HEK293T (cell line): Measurements from ENCODE around the gene ADAM22.

Experiments used
- CTCF ChIA-PET: fragments of 350-600 bp; formaldehyde crosslinking; extraction: SDS; loops from one replicate; lab custom pipeline; 2021; ENCODE audit warnings: antibody characterized with exemption, inconsistent platforms; lab: Yijun Ruan, JAX
- POLR2A ChIA-PET: fragments of 350-600 bp; formaldehyde crosslinking; extraction: SDS; loops from one replicate; lab custom pipeline; 2020; ENCODE audit warnings: antibody characterized with exemption, inconsistent platforms; lab: Yijun Ruan, JAX
- DNase-seq: peaks from one replicate; pipeline ENCODE4 v3.0.0; 2012; ENCODE audit warnings: mixed read lengths; ENCODE audit errors: extremely low spot score
- ARNT ChIP-seq: fragments of 450-650 bp; IDR thresholded peaks from 2 replicates; pipeline ENCODE4 v1.6.1; 2017; ENCODE audit warnings: mild to moderate bottlenecking
- BHLHE40 ChIP-seq: fragments of 450-650 bp; IDR thresholded peaks from 2 replicates; pipeline ENCODE4 v1.6.1; 2016; ENCODE audit warnings: mild to moderate bottlenecking, moderate library complexity, borderline replicate concordance
- CTBP1 ChIP-seq: fragments of 450-650 bp; IDR thresholded peaks from 2 replicates; pipeline ENCODE4 v1.6.1; 2016; ENCODE audit warnings: borderline replicate concordance
- ELF4 ChIP-seq: fragments of 450-650 bp; IDR thresholded peaks from 2 replicates; pipeline ENCODE4 v1.6.1; 2017; ENCODE audit warnings: antibody characterized with exemption
- FOXA1 ChIP-seq: fragments of 450-650 bp; IDR thresholded peaks from 2 replicates; pipeline ENCODE4 v1.6.1; 2016; ENCODE audit warnings: mild to moderate bottlenecking
- FOXK2 ChIP-seq: fragments of 450-650 bp; IDR thresholded peaks from 2 replicates; pipeline ENCODE4 v1.6.1; 2016; ENCODE audit warnings: mild to moderate bottlenecking
- FOXM1 ChIP-seq: fragments of 450-650 bp; IDR thresholded peaks from 2 replicates; pipeline ENCODE4 v1.6.1; 2017; ENCODE audit warnings: mild to moderate bottlenecking, borderline replicate concordance
- HDGF ChIP-seq: fragments of 450-650 bp; IDR thresholded peaks from 2 replicates; pipeline ENCODE4 v1.6.1; 2017; ENCODE audit warnings: antibody characterized with exemption, borderline replicate concordance
- L3MBTL2 ChIP-seq: fragments of 450-650 bp; conservative IDR thresholded peaks from 2 replicates; pipeline ENCODE4 v1.6.1; 2016; ENCODE audit warnings: mild to moderate bottlenecking
- LEF1 ChIP-seq: fragments of 450-650 bp; IDR thresholded peaks from 2 replicates; pipeline ENCODE4 v1.6.1; 2017; ENCODE audit warnings: mild to moderate bottlenecking, borderline replicate concordance
- NFRKB ChIP-seq: fragments of 450-650 bp; IDR thresholded peaks from 2 replicates; pipeline ENCODE4 v1.6.1; 2016; ENCODE audit warnings: mild to moderate bottlenecking, moderate library complexity
- PKNOX1 ChIP-seq: fragments of 450-650 bp; IDR thresholded peaks from 2 replicates; pipeline ENCODE4 v1.6.1; 2016
- SP1 ChIP-seq: fragments of 450-650 bp; IDR thresholded peaks from 2 replicates; pipeline ENCODE4 v1.6.1; 2017
- SUZ12 ChIP-seq: fragments of 450-650 bp; IDR thresholded peaks from 2 replicates; pipeline ENCODE4 v1.6.1; 2016; ENCODE audit warnings: mild to moderate bottlenecking
- TARDBP ChIP-seq: fragments of 450-650 bp; IDR thresholded peaks from 2 replicates; pipeline ENCODE4 v1.6.1; 2016
- ZNF384 ChIP-seq: fragments of 450-650 bp; IDR thresholded peaks from 2 replicates; pipeline ENCODE4 v1.6.1; 2016

ADAM22 gene

GRCh38 chr7:88044069-88044468 lies 110.0 kb downstream of the ADAM22 start:
- ChIA-PET POLR2A (no interaction called here), CTCF (no interaction called here)
- TF ChIP-seq FOXA1, result no peak
- no peak for TF ChIP-seq BHLHE40
- no peak for TF ChIP-seq NFRKB
- TF ChIP-seq SUZ12, result no peak
- no peak for TF ChIP-seq ZNF384
- TF ChIP-seq PKNOX1, result no peak
- TF ChIP-seq ELF4, result no peak
- no peak for TF ChIP-seq CTBP1
- no peak for TF ChIP-seq L3MBTL2
- TF ChIP-seq HDGF, result no peak
- TF ChIP-seq LEF1, result no peak
- no peak for TF ChIP-seq TARDBP
- no peak for TF ChIP-seq FOXM1
- TF ChIP-seq ARNT, result no peak
- no peak for TF ChIP-seq SP1
- TF ChIP-seq FOXK2, result no peak

GRCh38 chr7:88046839-88047573 lies 113.0 kb downstream of the ADAM22 start:
- POLR2A ChIA-PET, result no interaction called here

More at GRCh38 chr7:88044069-88044468, 110.0 kb downstream of the ADAM22 start:
- no peak for DNase-seq

GRCh38 chr7:88057655-88058054 lies 123.6 kb downstream of the ADAM22 start:
- ChIA-PET POLR2A (no interaction called here), CTCF (no interaction called here)

More at GRCh38 chr7:88046839-88047573, 113.0 kb downstream of the ADAM22 start:
- CTCF ChIA-PET, result no interaction called here
- DNase-seq, result no peak
- TF ChIP-seq SUZ12, result no peak
- TF ChIP-seq ARNT, result no peak
- TF ChIP-seq LEF1, result no peak
- TF ChIP-seq FOXM1, result no peak
- no peak for TF ChIP-seq FOXK2
- no peak for TF ChIP-seq L3MBTL2
- TF ChIP-seq ZNF384, result no peak
- TF ChIP-seq TARDBP, result no peak

GRCh38 chr7:88062238-88062637 lies 128.2 kb downstream of the ADAM22 start:
- POLR2A ChIA-PET, result no interaction called here
- CTCF ChIA-PET, result no interaction called here
- DNase-seq, result no peak
- TF ChIP-seq SUZ12 (no peak), FOXK2 (no peak), FOXM1 (no peak), TARDBP (no peak), PKNOX1 (no peak), SP1 (no peak), ARNT (no peak), LEF1 (no peak)

More at GRCh38 chr7:88057655-88058054, 123.6 kb downstream of the ADAM22 start:
- DNase-seq, result no peak
- no peak for TF ChIP-seq ARNT
- TF ChIP-seq FOXM1, result no peak
- TF ChIP-seq SUZ12, result no peak
- no peak for TF ChIP-seq TARDBP
- no peak for TF ChIP-seq FOXK2
- TF ChIP-seq L3MBTL2, result no peak
- no peak for TF ChIP-seq LEF1
- no peak for TF ChIP-seq ZNF384
- no peak for TF ChIP-seq CTBP1
- no peak for TF ChIP-seq BHLHE40
- TF ChIP-seq HDGF, result no peak
- TF ChIP-seq FOXA1, result no peak
- no peak for TF ChIP-seq SP1
- TF ChIP-seq ELF4, result no peak
- no peak for TF ChIP-seq NFRKB

GRCh38 chr7:88069093-88069492 lies 135.0 kb downstream of the ADAM22 start:
- no peak for DNase-seq
- CTCF ChIA-PET, result no interaction called here
- TF ChIP-seq FOXA1 (no peak), TARDBP (no peak), ELF4 (no peak), HDGF (no peak), SP1 (no peak), ARNT (no peak), CTBP1 (no peak), LEF1 (no peak), SUZ12 (no peak), NFRKB (no peak), L3MBTL2 (no peak), FOXM1 (no peak)
- POLR2A ChIA-PET, result no interaction called here

GRCh38 chr7:88071994-88072714 lies 138.1 kb downstream of the ADAM22 start:
- no peak for TF ChIP-seq FOXA1
- no peak for TF ChIP-seq HDGF
- POLR2A ChIA-PET, result no interaction called here
- no peak for DNase-seq
- CTCF ChIA-PET, result no interaction called here

- POLR2A ChIA-PET, result no interaction called here
Measured at GRCh38 chr7:88072715-88073055, 138.6 kb downstream of the ADAM22 start.

More at GRCh38 chr7:88072715-88073055, 138.6 kb downstream of the ADAM22 start:
- CTCF ChIA-PET, result no interaction called here
- no peak for DNase-seq
- TF ChIP-seq L3MBTL2 (no peak), FOXM1 (no peak), ARNT (no peak), LEF1 (no peak), BHLHE40 (no peak), FOXA1 (no peak), PKNOX1 (no peak), FOXK2 (no peak), SUZ12 (no peak)
